Keratinocyte (primary cell): ENCODE results near the gene DIDO1.

Source experiments
- EZH2 ChIP-seq: IDR thresholded peaks from one replicate; pipeline ENCODE4 v1.6.1; 2012; ENCODE audit warnings: inconsistent platforms, mild to moderate bottlenecking, low read length, moderate library complexity
- TF ChIP-seq, protein P1 (sequence below), 3 experiments: IDR thresholded peaks in 1 of 3; conservative IDR thresholded peaks in 1 of 3; optimal IDR thresholded peaks in 1 of 3; 2 replicates in 2 of 3; 3 replicates in 1 of 3; pipeline versions ENCODE3 to v1.5.1; 2011; ENCODE audit warnings: low read length in 3 of 3, mild to moderate bottlenecking in 3 of 3, moderate library complexity in 2 of 3, control low read depth in 1 of 3, inconsistent platforms in 1 of 3; ENCODE audit not compliant: insufficient read depth in 2 of 3; ENCODE audit errors: extremely low read depth in 1 of 3

- TF ChIP-seq, protein P1, sequence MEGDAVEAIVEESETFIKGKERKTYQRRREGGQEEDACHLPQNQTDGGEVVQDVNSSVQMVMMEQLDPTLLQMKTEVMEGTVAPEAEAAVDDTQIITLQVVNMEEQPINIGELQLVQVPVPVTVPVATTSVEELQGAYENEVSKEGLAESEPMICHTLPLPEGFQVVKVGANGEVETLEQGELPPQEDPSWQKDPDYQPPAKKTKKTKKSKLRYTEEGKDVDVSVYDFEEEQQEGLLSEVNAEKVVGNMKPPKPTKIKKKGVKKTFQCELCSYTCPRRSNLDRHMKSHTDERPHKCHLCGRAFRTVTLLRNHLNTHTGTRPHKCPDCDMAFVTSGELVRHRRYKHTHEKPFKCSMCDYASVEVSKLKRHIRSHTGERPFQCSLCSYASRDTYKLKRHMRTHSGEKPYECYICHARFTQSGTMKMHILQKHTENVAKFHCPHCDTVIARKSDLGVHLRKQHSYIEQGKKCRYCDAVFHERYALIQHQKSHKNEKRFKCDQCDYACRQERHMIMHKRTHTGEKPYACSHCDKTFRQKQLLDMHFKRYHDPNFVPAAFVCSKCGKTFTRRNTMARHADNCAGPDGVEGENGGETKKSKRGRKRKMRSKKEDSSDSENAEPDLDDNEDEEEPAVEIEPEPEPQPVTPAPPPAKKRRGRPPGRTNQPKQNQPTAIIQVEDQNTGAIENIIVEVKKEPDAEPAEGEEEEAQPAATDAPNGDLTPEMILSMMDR (optimal IDR thresholded peaks at IDR 0.05 in 1 of 3, IDR thresholded peaks at IDR 0.05 in 1 of 3, conservative IDR thresholded peaks at IDR 0.05 in 1 of 3; ENCODE audit: extremely low read depth in 1 of 3, insufficient read depth in 2 of 3, low read length in 3 of 3): no peak
- TF ChIP-seq EZH2: no peak
These were observed 29.4 kb upstream of the DIDO1 start for GRCh38 chr20:62955519-62956386.
